ENCODE measurements around the gene ADAM10.

The ADAM10 gene

GRCh38 chr15:58588096-58588495 lies 161.4 kb downstream of the ADAM10 start:
- H3K9me3 ChIP-seq (replicated peaks in 1 of 2; ENCODE audit: control insufficient read depth in 2 of 2, insufficient read depth in 1 of 2, low read depth in 1 of 2, low read length in 2 of 2) = no peaks in the 10 kb centered on the region
- WGBS, 2 donors (ENCODE audit: extremely low coverage in 2 of 2, insufficient read length in 2 of 2, insufficient replicate concordance in 1 of 2) = no CpG with 5 or more reads among the region's 1 CpG

GRCh38 chr15:58587486-58587885 lies 162.0 kb downstream of the ADAM10 start:
- H4K8ac ChIP-seq (ENCODE audit: low read depth, low read length) = no peak overlapping the region
- no peak overlapping the region for H3K23ac ChIP-seq (ENCODE audit: low read depth, low read length, poor library complexity)
- H3K36me3 ChIP-seq (replicated peaks in 1 of 2; ENCODE audit: control insufficient read depth in 2 of 2, insufficient read depth in 2 of 2, low read length in 2 of 2) = no peaks in the 10 kb centered on the region
- no peaks in the 10 kb centered on the region for H3K9me3 ChIP-seq (replicated peaks in 1 of 2; ENCODE audit: control insufficient read depth in 2 of 2, insufficient read depth in 1 of 2, low read depth in 1 of 2, low read length in 2 of 2)
- no peak overlapping the region for H3K4me3 ChIP-seq (ENCODE audit: low read length in 2 of 2)
- no peak overlapping the region for H2BK5ac ChIP-seq (ENCODE audit: low read length)
- H3K79me1 ChIP-seq (ENCODE audit: low read depth, low read length) = no peaks in the 10 kb centered on the region
- no peak overlapping the region for H2BK12ac ChIP-seq (ENCODE audit: low read length)
- no peak overlapping the region for H3K9ac ChIP-seq (ENCODE audit: low read depth, low read length, poor library complexity)
- no peak overlapping the region for H4K91ac ChIP-seq (ENCODE audit: low read depth, low read length, poor library complexity)
- no CpG with 5 or more reads among the region's 4 CpGs for WGBS, 2 donors (ENCODE audit: extremely low coverage in 2 of 2, insufficient read length in 2 of 2, insufficient replicate concordance in 1 of 2)
- H2AK5ac ChIP-seq (ENCODE audit: low read depth, low read length) = no peak overlapping the region
- no peaks in the 10 kb centered on the region for H3K27me3 ChIP-seq (ENCODE audit: control insufficient read depth in 3 of 3, insufficient read depth in 3 of 3, low read depth in 1 of 3, low read length in 3 of 3)
- H2BK120ac ChIP-seq (ENCODE audit: low read depth, low read length) = no peak overlapping the region
- no peak for DNase-seq (ENCODE audit: low spot score)
- H3K18ac ChIP-seq (ENCODE audit: low read length) = no peak overlapping the region
- H2AFZ ChIP-seq (ENCODE audit: low read length) = no peak overlapping the region
- no peak overlapping the region for H3K4ac ChIP-seq (ENCODE audit: low read length)
- no peak overlapping the region for H3K4me2 ChIP-seq (ENCODE audit: insufficient read depth, low read length, poor library complexity, severe bottlenecking)
- no peak overlapping the region for H3K27ac ChIP-seq (replicated peaks; ENCODE audit: low read length)
- H3K4me1 ChIP-seq (ENCODE audit: control insufficient read depth in 2 of 2, insufficient read depth in 1 of 2, low read depth in 1 of 2, low read length in 2 of 2) = peaks cover 0 to 2% of the 10 kb centered on the region in 2 donors
- no peak overlapping the region for H3K14ac ChIP-seq (ENCODE audit: low read length)
- H2BK15ac ChIP-seq (ENCODE audit: low read length) = no peak overlapping the region

More at GRCh38 chr15:58588096-58588495, 161.4 kb downstream of the ADAM10 start:
- Histone ChIP-seq H3K27me3 (ENCODE audit: control insufficient read depth in 3 of 3, insufficient read depth in 3 of 3, low read depth in 1 of 3, low read length in 3 of 3) (no peaks in the 10 kb centered on the region), H2BK12ac (ENCODE audit: low read length) (no peak overlapping the region), H4K91ac (ENCODE audit: low read depth, low read length, poor library complexity) (no peak overlapping the region), H2AK5ac (ENCODE audit: low read depth, low read length) (no peak overlapping the region), H3K4me1 (ENCODE audit: control insufficient read depth in 2 of 2, insufficient read depth in 1 of 2, low read depth in 1 of 2, low read length in 2 of 2) (peaks cover 0 to 2% of the 10 kb centered on the region in 2 donors), H2BK15ac (ENCODE audit: low read length) (no peak overlapping the region), H3K4ac (ENCODE audit: low read length) (no peak overlapping the region), H3K23ac (ENCODE audit: low read depth, low read length, poor library complexity) (no peak overlapping the region), H3K36me3 (replicated peaks in 1 of 2; ENCODE audit: control insufficient read depth in 2 of 2, insufficient read depth in 2 of 2, low read length in 2 of 2) (no peaks in the 10 kb centered on the region), H3K9ac (ENCODE audit: low read depth, low read length, poor library complexity) (no peak overlapping the region), H2BK120ac (ENCODE audit: low read depth, low read length) (no peak overlapping the region), H3K14ac (ENCODE audit: low read length) (no peak overlapping the region), H2AFZ (ENCODE audit: low read length) (no peak overlapping the region), H2BK5ac (ENCODE audit: low read length) (no peak overlapping the region), H3K4me3 (ENCODE audit: low read length in 2 of 2) (no peak overlapping the region), H3K4me2 (ENCODE audit: insufficient read depth, low read length, poor library complexity, severe bottlenecking) (no peak overlapping the region), H3K27ac (replicated peaks; ENCODE audit: low read length) (no peak overlapping the region), H3K18ac (ENCODE audit: low read length) (peak overlapping the region; percentile 17), H3K79me1 (ENCODE audit: low read depth, low read length) (no peaks in the 10 kb centered on the region), H4K8ac (ENCODE audit: low read depth, low read length) (no peak overlapping the region)
- no peak for DNase-seq (ENCODE audit: low spot score)

GRCh38 chr15:58585693-58586443 lies 163.6 kb downstream of the ADAM10 start:
- H3K9me3 ChIP-seq (replicated peaks in 1 of 2; ENCODE audit: control insufficient read depth in 2 of 2, insufficient read depth in 1 of 2, low read depth in 1 of 2, low read length in 2 of 2) = no peaks in the 10 kb centered on the region
- H3K4ac ChIP-seq (ENCODE audit: low read length) = no peak overlapping the region
- H2BK120ac ChIP-seq (ENCODE audit: low read depth, low read length) = no peak overlapping the region
- H3K79me1 ChIP-seq (ENCODE audit: low read depth, low read length) = no peaks in the 10 kb centered on the region
- no peak overlapping the region for H3K23ac ChIP-seq (ENCODE audit: low read depth, low read length, poor library complexity)
- no peaks in the 10 kb centered on the region for H3K36me3 ChIP-seq (replicated peaks in 1 of 2; ENCODE audit: control insufficient read depth in 2 of 2, insufficient read depth in 2 of 2, low read length in 2 of 2)
- no peak overlapping the region for H2AFZ ChIP-seq (ENCODE audit: low read length)
- no peak overlapping the region for H4K91ac ChIP-seq (ENCODE audit: low read depth, low read length, poor library complexity)
- DNase-seq (ENCODE audit: low spot score) = no peak
- no peak overlapping the region for H3K18ac ChIP-seq (ENCODE audit: low read length)
- H2BK5ac ChIP-seq (ENCODE audit: low read length) = no peak overlapping the region
- no peak overlapping the region for H3K14ac ChIP-seq (ENCODE audit: low read length)
- H2BK15ac ChIP-seq (ENCODE audit: low read length) = no peak overlapping the region
- no peak overlapping the region for H2BK12ac ChIP-seq (ENCODE audit: low read length)
- peaks cover 0 to 2% of the 10 kb centered on the region in 2 donors for H3K4me1 ChIP-seq (ENCODE audit: control insufficient read depth in 2 of 2, insufficient read depth in 1 of 2, low read depth in 1 of 2, low read length in 2 of 2)
- no peak overlapping the region for H2AK5ac ChIP-seq (ENCODE audit: low read depth, low read length)
- H3K27ac ChIP-seq (replicated peaks; ENCODE audit: low read length) = no peak overlapping the region
- no peak overlapping the region for H4K8ac ChIP-seq (ENCODE audit: low read depth, low read length)
- WGBS, 2 donors (ENCODE audit: extremely low coverage in 2 of 2, insufficient read length in 2 of 2, insufficient replicate concordance in 1 of 2) = no CpG with 5 or more reads among the region's 5 CpGs
- H3K4me3 ChIP-seq (ENCODE audit: low read length in 2 of 2) = no peak overlapping the region
- no peak overlapping the region for H3K4me2 ChIP-seq (ENCODE audit: insufficient read depth, low read length, poor library complexity, severe bottlenecking)
- no peak overlapping the region for H3K9ac ChIP-seq (ENCODE audit: low read depth, low read length, poor library complexity)
- no peaks in the 10 kb centered on the region for H3K27me3 ChIP-seq (ENCODE audit: control insufficient read depth in 3 of 3, insufficient read depth in 3 of 3, low read depth in 1 of 3, low read length in 3 of 3)

GRCh38 chr15:58584789-58585461 lies 164.6 kb downstream of the ADAM10 start:
- Histone ChIP-seq H3K36me3 (replicated peaks in 1 of 2; ENCODE audit: control insufficient read depth in 2 of 2, insufficient read depth in 2 of 2, low read length in 2 of 2) (no peaks in the 10 kb centered on the region), H3K9me3 (replicated peaks in 1 of 2; ENCODE audit: control insufficient read depth in 2 of 2, insufficient read depth in 1 of 2, low read depth in 1 of 2, low read length in 2 of 2) (no peaks in the 10 kb centered on the region), H2BK12ac (ENCODE audit: low read length) (no peak overlapping the region), H3K4ac (ENCODE audit: low read length) (no peak overlapping the region), H2BK15ac (ENCODE audit: low read length) (no peak overlapping the region), H3K9ac (ENCODE audit: low read depth, low read length, poor library complexity) (no peak overlapping the region), H4K91ac (ENCODE audit: low read depth, low read length, poor library complexity) (no peak overlapping the region), H3K79me1 (ENCODE audit: low read depth, low read length) (no peaks in the 10 kb centered on the region), H3K23ac (ENCODE audit: low read depth, low read length, poor library complexity) (no peak overlapping the region), H3K4me1 (ENCODE audit: control insufficient read depth in 2 of 2, insufficient read depth in 1 of 2, low read depth in 1 of 2, low read length in 2 of 2) (peaks cover 0 to 2% of the 10 kb centered on the region in 2 donors), H2AFZ (ENCODE audit: low read length) (no peak overlapping the region), H2BK5ac (ENCODE audit: low read length) (no peak overlapping the region), H3K4me3 (ENCODE audit: low read length in 2 of 2) (no peak overlapping the region), H3K4me2 (ENCODE audit: insufficient read depth, low read length, poor library complexity, severe bottlenecking) (no peak overlapping the region), H3K14ac (ENCODE audit: low read length) (no peak overlapping the region), H4K8ac (ENCODE audit: low read depth, low read length) (no peak overlapping the region), H3K27ac (replicated peaks; ENCODE audit: low read length) (no peak overlapping the region), H2BK120ac (ENCODE audit: low read depth, low read length) (no peak overlapping the region), H3K18ac (ENCODE audit: low read length) (no peak overlapping the region), H3K27me3 (ENCODE audit: control insufficient read depth in 3 of 3, insufficient read depth in 3 of 3, low read depth in 1 of 3, low read length in 3 of 3) (no peaks in the 10 kb centered on the region), H2AK5ac (ENCODE audit: low read depth, low read length) (no peak overlapping the region)
- no CpG with 5 or more reads among the region's 6 CpGs for WGBS, 2 donors (ENCODE audit: extremely low coverage in 2 of 2, insufficient read length in 2 of 2, insufficient replicate concordance in 1 of 2)
- DNase-seq (ENCODE audit: low spot score) = no peak
